IMR-90 (cell line): ENCODE data around the gene DCAF5. TPM values are rescaled to one million over a fixed set of nuclear protein-coding genes. Genes with fewer than 3 reads are reported as not detected.

Experiments used
- ATAC-seq: fragments of 200-7000 bp; cut with Tn5 transposase; 2 replicates; pipeline ENCODE4 v1.9.1; 2020; ENCODE audit warnings: low read depth, mild to moderate bottlenecking, moderate library complexity
- BruUV-seq: library from RNA; stranded (reverse); fragments of 400-500 nt; replicated peaks from 2 replicates; lab custom pipeline; 2021; lab: Mats Ljungman, UMichigan
- CTCF ChIA-PET: fragments of 300-600 bp; formaldehyde crosslinking; extraction: SDS; loops from one replicate; lab custom pipeline; 2021; ENCODE audit warnings: antibody characterized with exemption; lab: Yijun Ruan, JAX
- POLR2A ChIA-PET: fragments of 300-600 bp; sonication (Branson Sonifier 250); formaldehyde crosslinking; loops from one replicate; lab custom pipeline; 2022; ENCODE audit warnings: antibody characterized with exemption; ENCODE audit not compliant: unreplicated experiment; lab: Charles Lee
- DNase-seq: peaks from one replicate; pipeline ENCODE4 v3.0.0; 2013
- H2AFZ ChIP-seq: replicated peaks from 2 replicates; pipeline ENCODE3; 2013; ENCODE audit warnings: low read length, mild to moderate bottlenecking; ENCODE audit not compliant: poor library complexity
- H2AK5ac ChIP-seq: 2 replicates; pipeline ENCODE4 v1.6.1; 2013; ENCODE audit warnings: low read depth, low read length, inconsistent platforms
- H2AK9ac ChIP-seq: replicated peaks from 2 replicates; pipeline ENCODE3; 2013; ENCODE audit warnings: mild to moderate bottlenecking, low read depth, low read length, moderate library complexity; ENCODE audit not compliant: poor library complexity
- H2BK120ac ChIP-seq: 2 replicates; pipeline ENCODE4 v1.6.1; 2013; ENCODE audit warnings: low read depth, low read length, inconsistent platforms
- H2BK15ac ChIP-seq: 3 replicates; pipeline ENCODE4 v1.6.1; 2013; ENCODE audit warnings: low read depth, low read length, inconsistent platforms
- H2BK20ac ChIP-seq: 2 replicates; pipeline ENCODE4 v1.6.1; 2013; ENCODE audit warnings: low read depth, mild to moderate bottlenecking, inconsistent platforms, low read length, moderate library complexity
- H2BK5ac ChIP-seq: 2 replicates; pipeline ENCODE4 v1.6.1; 2013; ENCODE audit warnings: mild to moderate bottlenecking, low read depth, low read length, inconsistent platforms; ENCODE audit not compliant: poor library complexity, severe bottlenecking
- H3K14ac ChIP-seq: replicated peaks from 2 replicates; pipeline ENCODE4 v1.6.1; 2013; ENCODE audit warnings: low read depth, low read length, inconsistent platforms
- H3K18ac ChIP-seq: 2 replicates; pipeline ENCODE4 v1.6.1; 2013; ENCODE audit warnings: low read depth, low read length, control low read depth
- H3K23ac ChIP-seq: 2 replicates; pipeline ENCODE4 v1.6.1; 2013; ENCODE audit warnings: low read depth, low read length, inconsistent platforms
- H3K27ac ChIP-seq: 2 replicates; pipeline ENCODE4 v1.5.1; 2013; ENCODE audit warnings: mild to moderate bottlenecking, control low read depth, low read length; ENCODE audit not compliant: insufficient read depth
- H3K27me3 ChIP-seq: 2 replicates; pipeline ENCODE4 v1.6.1; 2013; ENCODE audit warnings: low read length; ENCODE audit not compliant: control insufficient read depth, insufficient read depth
- H3K36me3 ChIP-seq: 2 replicates; pipeline ENCODE4 v1.6.1; 2013; ENCODE audit warnings: low read length, mixed read lengths; ENCODE audit not compliant: control insufficient read depth, insufficient read depth
- H3K4ac ChIP-seq: 2 replicates; pipeline ENCODE4 v1.6.1; 2013; ENCODE audit warnings: low read depth, low read length, inconsistent platforms
- H3K4me1 ChIP-seq: 2 replicates; pipeline ENCODE4 v1.6.1; 2013; ENCODE audit warnings: low read length, mixed read lengths; ENCODE audit not compliant: control insufficient read depth, insufficient read depth
- H3K4me2 ChIP-seq: 2 replicates; pipeline ENCODE4 v1.6.1; 2013; ENCODE audit warnings: low read depth, mild to moderate bottlenecking, control low read depth, low read length, moderate library complexity
- H3K4me3 ChIP-seq: 2 replicates; pipeline ENCODE4 v1.5.1; 2013; ENCODE audit warnings: low read depth, mild to moderate bottlenecking, control low read depth, low read length, moderate library complexity; ENCODE audit not compliant: insufficient read depth
- H3K56ac ChIP-seq: 2 replicates; pipeline ENCODE4 v1.6.1; 2013; ENCODE audit warnings: low read length, inconsistent platforms; ENCODE audit not compliant: insufficient read depth; ENCODE audit errors: extremely low read depth
- H3K79me1 ChIP-seq, 2 experiments: 2 replicates each; pipeline ENCODE4 v1.6.1; 2013; ENCODE audit warnings: low read length in 2 of 2, inconsistent platforms in 1 of 2, low read depth in 1 of 2
- H3K9ac ChIP-seq: 2 replicates; pipeline ENCODE4 v1.6.1; 2013; ENCODE audit warnings: low read depth, low read length, control low read depth
- H3K9me1 ChIP-seq: 2 replicates; pipeline ENCODE4 v1.6.1; 2013; ENCODE audit warnings: low read length, inconsistent platforms; ENCODE audit not compliant: insufficient read depth
- H3K9me3 ChIP-seq: 2 replicates; pipeline ENCODE4 v1.6.1; 2013; ENCODE audit warnings: low read length; ENCODE audit not compliant: control insufficient read depth, insufficient read depth
- H4K20me1 ChIP-seq: 2 replicates; pipeline ENCODE4 v1.6.1; 2013; ENCODE audit warnings: low read length, inconsistent platforms; ENCODE audit not compliant: insufficient read depth
- H4K5ac ChIP-seq: 2 replicates; pipeline ENCODE4 v1.6.1; 2013; ENCODE audit warnings: mild to moderate bottlenecking, low read depth, low read length, control low read depth
- H4K8ac ChIP-seq, 2 experiments: 2 replicates each; pipeline ENCODE4 v1.6.1; 2013; ENCODE audit warnings: low read depth in 2 of 2, low read length in 2 of 2, control low read depth in 1 of 2, inconsistent platforms in 1 of 2
- H4K91ac ChIP-seq: 2 replicates; pipeline ENCODE4 v1.6.1; 2013; ENCODE audit warnings: low read depth, low read length, inconsistent platforms; ENCODE audit not compliant: insufficient read depth
- BHLHE40 ChIP-seq: fragments of 150-350 bp; IDR thresholded peaks from 2 replicates; pipeline ENCODE4 v1.6.1; 2016; ENCODE audit warnings: mild to moderate bottlenecking, low read depth, low read length
- MAZ ChIP-seq: IDR thresholded peaks from 2 replicates; pipeline ENCODE4 v1.6.1; 2012; ENCODE audit warnings: low read depth, mild to moderate bottlenecking, low read length, improper control_type of control experiment, moderate library complexity, borderline replicate concordance
- RFX5 ChIP-seq: IDR thresholded peaks from 2 replicates; pipeline ENCODE4 v1.8.0; 2012; ENCODE audit warnings: low read depth, mild to moderate bottlenecking, low read length, moderate library complexity
- WGBS, 2 experiments: methylation state at CpG; one replicate each; pipeline versions ENCODE4 v1.1.5 to v1.1.7; 2013; ENCODE audit warnings: missing lambda C conversion rate in 2 of 2; ENCODE audit not compliant: insufficient read length in 1 of 2; ENCODE audit errors: extremely low coverage in 2 of 2; 5-methylcytosine and 5-hydroxymethylcytosine counted together
- dilution Hi-C: fragments of 300-500 bp; cut with HindIII; formaldehyde crosslinking; loops from one replicate; pipeline ENCODE4 v1.14.3; 2018; ENCODE audit warnings: low sequenced_read_pairs; ENCODE audit not compliant: unreplicated experiment
- in situ Hi-C: fragments of 300-500 bp; cut with MboI; formaldehyde crosslinking; loops from 3 replicates; pipeline ENCODE4 v1.14.3; 2019; ENCODE audit warnings: low sequenced_read_pairs, inconsistent platforms, mixed read lengths
- intact Hi-C: fragments of 100-400 bp; cut with micrococcal nuclease; formaldehyde crosslinking; loops from 2 replicates; pipeline ENCODE4 v1.10.0; 2022
- polyA plus RNA-seq, 3 experiments: library from polyadenylated mRNA; depleted of rRNA; stranded (reverse); fragments of >200 nt; gene quantifications; 2 replicates each; pipeline ENCODE4 v1.2.3, GENCODE V29; 2012; ENCODE audit warnings: low replicate concordance in 1 of 3
- total RNA-seq: library from RNA; depleted of rRNA; stranded (reverse); fragments of >200 nt; gene quantifications from 2 replicates; pipeline ENCODE4 v1.2.3, GENCODE V29; 2012

DCAF5 gene
- total and polyA plus RNA-seq, 2 of the 4 experiments (the other 2 are of a cell fraction) = 17.6 to 30.4 TPM

DNA sequence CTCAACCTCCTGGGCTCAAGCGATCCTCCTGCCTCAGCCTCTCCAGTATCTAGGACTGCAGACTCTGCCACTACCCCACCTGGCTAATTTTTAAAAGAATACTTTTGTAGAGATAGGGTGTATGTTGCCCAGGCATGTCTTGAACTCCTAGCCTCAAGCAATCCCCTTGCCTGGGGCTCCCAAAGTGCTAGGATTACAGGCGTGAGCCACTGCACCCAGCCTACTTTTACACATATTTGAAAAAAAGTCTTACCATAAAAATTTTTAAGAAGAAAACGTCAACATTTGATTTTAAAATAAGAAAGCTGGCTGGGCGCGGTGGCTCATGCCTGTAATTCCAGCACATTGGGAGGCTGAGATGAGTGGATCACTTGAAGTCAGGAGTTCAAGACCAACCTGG lies 46.5 kb downstream of the DCAF5 start (continued):
- TF ChIP-seq MAZ = no peak

DNA sequence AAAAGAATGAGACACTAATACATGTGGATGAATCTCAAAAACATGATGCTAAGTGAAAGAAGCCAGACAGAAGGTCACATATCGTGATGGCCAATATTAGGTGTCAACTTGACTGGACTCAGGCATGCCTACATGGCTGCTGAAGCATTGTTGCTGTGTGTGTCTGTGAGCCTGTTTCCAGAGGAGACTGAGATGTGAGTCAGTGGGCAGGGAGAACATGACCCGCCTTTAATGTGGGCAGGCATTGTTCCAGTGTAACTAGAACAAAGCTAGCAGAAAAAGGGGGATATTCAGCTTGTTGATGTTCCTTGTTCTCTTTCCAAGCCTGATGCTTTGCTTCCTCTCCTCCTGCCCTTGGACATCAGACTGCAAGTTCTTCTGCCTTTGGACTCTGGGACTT lies 47.6 kb downstream of the DCAF5 start:
- Histone ChIP-seq H3K9me1 (no peaks in the 10 kb centered on the region), H2BK15ac (no peak overlapping the region), H2AFZ (no peak overlapping the region), H3K4me1 (peaks cover 2% of the 10 kb centered on the region; the same call in 1 of the 2 replicates), H3K23ac (no peak overlapping the region), H3K79me1 (peaks cover 8 to 29% of the 10 kb centered on the region in 2 experiments), H3K14ac (no peak overlapping the region), H2BK120ac (no peak overlapping the region), H4K20me1 (peaks cover 9% of the 10 kb centered on the region; the same call in 1 of the 2 replicates), H2BK20ac (no peak overlapping the region), H2AK5ac (no peak overlapping the region), H3K4me2 (no peak overlapping the region), H4K91ac (no peak overlapping the region), H3K27ac (no peak overlapping the region), H3K9ac (no peak overlapping the region), H4K5ac (no peak overlapping the region), H3K4me3 (no peak overlapping the region), H2BK5ac (no peak overlapping the region), H3K36me3 (peaks cover 2% of the 10 kb centered on the region), H2AK9ac (peak overlapping the region; percentile 37), H3K18ac (no peak overlapping the region), H3K56ac (no peak overlapping the region), H3K4ac (0 out of 2 replicates have a peak overlapping the region, but pooled peaks have one; percentile 0), H4K8ac (no peak overlapping the region), H3K9me3 (no peaks in the 10 kb centered on the region), H3K27me3 (no peaks in the 10 kb centered on the region)
- peak; percentile 79 for DNase-seq
- BruUV-seq = no TSS peak
- intact Hi-C loops (no loop called here), in situ Hi-C loops (loop anchor here (10.0 to 25.0 kb wide), 2 partner anchors 241 to 1218 kb away; no protein-coding TSS in a partner anchor), dilution Hi-C loops (no loop called here)
- peak; percentile 38; the same call in 1 of the 2 replicates for ATAC-seq
- peak; percentile 13; the same call in 1 of the 2 replicates for TF ChIP-seq BHLHE40
- no peak for TF ChIP-seq RFX5
- 83% methylated on average over 1 of the region's 2 CpGs; no CpG with 5 or more reads in 1 of the 2 experiments for WGBS, 2 experiments
- CTCF ChIA-PET = interaction anchor here (1.1 kb wide), 1 partner anchor 194 kb away, joined by 3 read pairs; no protein-coding TSS in a partner anchor
- POLR2A ChIA-PET = no interaction called here
